HEK293 (cell line): ENCODE measurements around the gene STOX1.
A peak's percentile ranks its signal among the peaks of the same experiment; 100 is the strongest.

Source experiments
- CTCF ChIA-PET: fragments of 350-600 bp; formaldehyde crosslinking; extraction: SDS; loops from one replicate; lab custom pipeline; 2021; ENCODE audit warnings: antibody characterized with exemption; lab: Yijun Ruan, JAX
- POLR2A ChIA-PET: fragments of 300-600 bp; formaldehyde crosslinking; extraction: SDS; loops from one replicate; lab custom pipeline; 2020; ENCODE audit warnings: antibody characterized with exemption, inconsistent platforms; lab: Yijun Ruan, JAX
- H3K27ac ChIP-seq: fragments of 200-500 bp; sonication (Bioruptor generic); 2 replicates; pipeline ENCODE4 v1.5.1; 2014; ENCODE audit warnings: low read depth, low read length, control low read depth, inconsistent platforms; ENCODE audit errors: extremely low read depth
- H3K36me3 ChIP-seq, 2 experiments: fragments of 200-500 bp in 1 of 2; sonication (Bioruptor generic) in 1 of 2; 1 replicate in 1 of 2; 2 replicates in 1 of 2; pipeline ENCODE4 v1.5.1; 2014 to 2017; ENCODE audit warnings: inconsistent platforms in 2 of 2, low read length in 2 of 2; ENCODE audit not compliant: control insufficient read depth in 2 of 2, insufficient read depth in 1 of 2
- H3K4me1 ChIP-seq: fragments of 200-500 bp; sonication (Bioruptor generic); 2 replicates; pipeline ENCODE4 v1.5.1; 2014; ENCODE audit warnings: mild to moderate bottlenecking, low read length, inconsistent platforms; ENCODE audit not compliant: control insufficient read depth, insufficient read depth
- H3K4me3 ChIP-seq: 2 replicates; pipeline ENCODE4 v1.5.1; 2011; ENCODE audit warnings: low read depth, mild to moderate bottlenecking, control low read depth, low read length, moderate library complexity
- H3K9me3 ChIP-seq: fragments of 200-500 bp; sonication (Bioruptor generic); 2 replicates; pipeline ENCODE4 v1.5.1; 2014; ENCODE audit warnings: low read depth, low read length, inconsistent platforms; ENCODE audit not compliant: control insufficient read depth, insufficient read depth
- BCL11A ChIP-seq: fragments of 450-650 bp; formaldehyde crosslinking; IDR thresholded peaks from 2 replicates; pipeline ENCODE4 v1.5.1; 2016; ENCODE audit warnings: low read depth, missing biosample characterization, missing genetic modification characterization
- CTCF ChIP-seq: fragments of 450-650 bp; formaldehyde crosslinking; IDR thresholded peaks from 2 replicates; pipeline ENCODE4 v1.5.1; 2016; ENCODE audit warnings: missing biosample characterization, missing genetic modification characterization
- FEZF1 ChIP-seq: fragments of 450-650 bp; formaldehyde crosslinking; IDR thresholded peaks from 2 replicates; pipeline ENCODE4 v1.5.1; 2016; ENCODE audit warnings: missing biosample characterization, missing genetic modification characterization
- GLI4 ChIP-seq: fragments of 450-650 bp; formaldehyde crosslinking; IDR thresholded peaks from 2 replicates; pipeline ENCODE4 v1.5.1; 2016; ENCODE audit warnings: missing biosample characterization, missing genetic modification characterization
- GLIS1 ChIP-seq: fragments of 450-650 bp; formaldehyde crosslinking; IDR thresholded peaks from 2 replicates; pipeline ENCODE4 v1.5.1; 2016; ENCODE audit warnings: missing biosample characterization, missing genetic modification characterization
- KLF17 ChIP-seq: fragments of 450-650 bp; formaldehyde crosslinking; IDR thresholded peaks from 2 replicates; pipeline ENCODE4 v1.5.1; 2016; ENCODE audit warnings: missing biosample characterization, missing genetic modification characterization
- KLF8 ChIP-seq: fragments of 450-650 bp; formaldehyde crosslinking; IDR thresholded peaks from 2 replicates; pipeline ENCODE4 v1.5.1; 2016; ENCODE audit warnings: missing biosample characterization, missing genetic modification characterization
- RBAK ChIP-seq: fragments of 450-650 bp; formaldehyde crosslinking; IDR thresholded peaks from 2 replicates; pipeline ENCODE4 v1.5.1; 2016; ENCODE audit warnings: missing biosample characterization, missing genetic modification characterization
- REST ChIP-seq: fragments of 450-650 bp; formaldehyde crosslinking; IDR thresholded peaks from 2 replicates; pipeline ENCODE4 v1.5.1; 2016; ENCODE audit warnings: missing biosample characterization, missing genetic modification characterization
- SALL2 ChIP-seq: fragments of 450-650 bp; formaldehyde crosslinking; IDR thresholded peaks from 2 replicates; pipeline ENCODE4 v1.5.0; 2017; ENCODE audit warnings: missing biosample characterization, mild to moderate bottlenecking, missing genetic modification characterization, borderline replicate concordance
- ZBTB44 ChIP-seq: fragments of 450-650 bp; IDR thresholded peaks from 2 replicates; pipeline ENCODE4 v1.5.1; 2018; ENCODE audit warnings: missing biosample characterization, mild to moderate bottlenecking, missing genetic modification characterization
- ZFP37 ChIP-seq: fragments of 450-650 bp; formaldehyde crosslinking; IDR thresholded peaks from 2 replicates; pipeline ENCODE4 v1.5.1; 2016; ENCODE audit warnings: missing biosample characterization, missing genetic modification characterization
- ZNF121 ChIP-seq: fragments of 450-650 bp; formaldehyde crosslinking; IDR thresholded peaks from 2 replicates; pipeline ENCODE4 v1.5.1; 2016; ENCODE audit warnings: missing biosample characterization, missing genetic modification characterization
- ZNF132 ChIP-seq: fragments of 450-650 bp; formaldehyde crosslinking; IDR thresholded peaks from 2 replicates; pipeline ENCODE4 v1.5.1; 2017; ENCODE audit warnings: missing biosample characterization, missing genetic modification characterization, borderline replicate concordance
- ZNF146 ChIP-seq: fragments of 450-650 bp; formaldehyde crosslinking; IDR thresholded peaks from 2 replicates; pipeline ENCODE4 v1.5.1; 2016; ENCODE audit warnings: missing biosample characterization, missing genetic modification characterization
- ZNF2 ChIP-seq: fragments of 450-650 bp; formaldehyde crosslinking; IDR thresholded peaks from 2 replicates; pipeline ENCODE4 v1.5.1; 2016; ENCODE audit warnings: missing biosample characterization, missing genetic modification characterization
- ZNF248 ChIP-seq: fragments of 450-650 bp; formaldehyde crosslinking; IDR thresholded peaks from 2 replicates; pipeline ENCODE4 v1.5.1; 2017; ENCODE audit warnings: missing biosample characterization, missing genetic modification characterization
- ZNF580 ChIP-seq: fragments of 450-650 bp; formaldehyde crosslinking; IDR thresholded peaks from 2 replicates; pipeline ENCODE4 v1.5.1; 2016; ENCODE audit warnings: missing biosample characterization, missing genetic modification characterization
- ZNF654 ChIP-seq: fragments of 450-650 bp; formaldehyde crosslinking; IDR thresholded peaks from 2 replicates; pipeline ENCODE4 v1.5.1; 2016; ENCODE audit warnings: low read depth, missing biosample characterization, missing genetic modification characterization
- ZNF747 ChIP-seq: fragments of 450-650 bp; formaldehyde crosslinking; IDR thresholded peaks from 2 replicates; pipeline ENCODE4 v1.5.1; 2016; ENCODE audit warnings: missing biosample characterization, missing genetic modification characterization
- ZNF837 ChIP-seq: fragments of 450-650 bp; formaldehyde crosslinking; IDR thresholded peaks from 2 replicates; pipeline ENCODE4 v1.5.1; 2016; ENCODE audit warnings: missing biosample characterization, missing genetic modification characterization
- ZNF843 ChIP-seq: fragments of 450-650 bp; formaldehyde crosslinking; IDR thresholded peaks from 2 replicates; pipeline ENCODE4 v1.5.1; 2016; ENCODE audit warnings: missing biosample characterization, missing genetic modification characterization
- ZSCAN16 ChIP-seq: fragments of 450-650 bp; formaldehyde crosslinking; IDR thresholded peaks from 2 replicates; pipeline ENCODE4 v1.5.1; 2016; ENCODE audit warnings: missing biosample characterization, missing genetic modification characterization
- ZSCAN5A ChIP-seq: fragments of 450-650 bp; formaldehyde crosslinking; IDR thresholded peaks from 2 replicates; pipeline ENCODE4 v1.5.1; 2016; ENCODE audit warnings: missing biosample characterization, missing genetic modification characterization

The STOX1 gene, protein sequence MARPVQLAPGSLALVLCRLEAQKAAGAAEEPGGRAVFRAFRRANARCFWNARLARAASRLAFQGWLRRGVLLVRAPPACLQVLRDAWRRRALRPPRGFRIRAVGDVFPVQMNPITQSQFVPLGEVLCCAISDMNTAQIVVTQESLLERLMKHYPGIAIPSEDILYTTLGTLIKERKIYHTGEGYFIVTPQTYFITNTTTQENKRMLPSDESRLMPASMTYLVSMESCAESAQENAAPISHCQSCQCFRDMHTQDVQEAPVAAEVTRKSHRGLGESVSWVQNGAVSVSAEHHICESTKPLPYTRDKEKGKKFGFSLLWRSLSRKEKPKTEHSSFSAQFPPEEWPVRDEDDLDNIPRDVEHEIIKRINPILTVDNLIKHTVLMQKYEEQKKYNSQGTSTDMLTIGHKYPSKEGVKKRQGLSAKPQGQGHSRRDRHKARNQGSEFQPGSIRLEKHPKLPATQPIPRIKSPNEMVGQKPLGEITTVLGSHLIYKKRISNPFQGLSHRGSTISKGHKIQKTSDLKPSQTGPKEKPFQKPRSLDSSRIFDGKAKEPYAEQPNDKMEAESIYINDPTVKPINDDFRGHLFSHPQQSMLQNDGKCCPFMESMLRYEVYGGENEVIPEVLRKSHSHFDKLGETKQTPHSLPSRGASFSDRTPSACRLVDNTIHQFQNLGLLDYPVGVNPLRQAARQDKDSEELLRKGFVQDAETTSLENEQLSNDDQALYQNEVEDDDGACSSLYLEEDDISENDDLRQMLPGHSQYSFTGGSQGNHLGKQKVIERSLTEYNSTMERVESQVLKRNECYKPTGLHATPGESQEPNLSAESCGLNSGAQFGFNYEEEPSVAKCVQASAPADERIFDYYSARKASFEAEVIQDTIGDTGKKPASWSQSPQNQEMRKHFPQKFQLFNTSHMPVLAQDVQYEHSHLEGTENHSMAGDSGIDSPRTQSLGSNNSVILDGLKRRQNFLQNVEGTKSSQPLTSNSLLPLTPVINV

DNA sequence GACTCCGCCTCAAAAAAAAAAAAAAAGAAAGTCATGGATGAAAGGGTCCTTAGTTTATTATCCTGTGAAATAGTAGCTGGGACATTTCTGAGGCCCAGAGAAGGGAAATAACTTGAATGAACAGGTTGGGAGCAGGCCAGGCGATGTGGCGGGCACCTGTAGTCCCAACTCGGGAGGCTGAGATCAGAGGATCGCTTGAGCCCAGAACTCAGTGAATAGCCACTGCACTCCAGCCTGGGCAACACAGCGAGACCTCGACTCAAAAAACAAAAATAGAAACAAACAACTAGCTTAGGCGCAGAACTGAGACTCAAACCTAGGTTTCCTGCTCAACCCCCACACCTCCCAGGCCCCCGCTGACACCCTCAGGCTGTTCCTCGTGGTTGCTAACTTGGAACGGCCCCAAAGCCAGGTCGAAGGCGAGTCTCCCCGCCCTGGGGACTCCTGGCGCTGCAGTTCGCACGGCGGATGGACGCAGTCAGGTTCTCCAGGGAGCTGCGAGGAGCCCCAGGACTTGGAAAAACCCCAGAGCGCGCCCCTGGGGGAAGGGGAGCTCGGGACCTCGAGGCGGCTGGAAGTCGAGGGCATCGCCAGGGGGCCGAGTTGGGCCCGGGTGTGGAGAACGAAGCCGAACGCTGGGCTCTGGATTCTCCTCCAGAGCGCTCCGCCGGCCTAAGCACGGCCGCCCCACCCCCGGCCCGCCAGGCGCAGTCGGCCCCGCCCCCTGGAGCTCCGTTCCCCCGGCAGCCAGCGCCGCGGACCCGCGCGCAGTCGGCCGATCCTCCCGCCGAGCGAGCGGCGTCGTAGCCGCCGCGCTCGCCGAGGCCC is at the start of gene STOX1:
Gene STOX1 (plus strand): TSS at position 768 of the 828 bp plus-strand sequence. CDS start 93 bp downstream, outside the sequence.
- POLR2A ChIA-PET = interaction anchor here (0.5 to 2.4 kb wide), 22 partner anchors 8 to 505 kb away, joined by 3 to 14 read pairs (median 4); partner anchors contain the start of genes DDX50, HNRNPH3 and TET1
- Histone ChIP-seq H3K4me1 (peaks cover 3% of the 10 kb centered on the region; the same call in 1 of the 2 replicates), H3K4me3 (peak within 1 kb of the TSS; percentile 63), H3K27ac (peak within 1 kb of the TSS; percentile 84), H3K36me3 (no peaks in the 10 kb centered on the region), H3K9me3 (no peaks in the 10 kb centered on the region)
- CTCF ChIA-PET = interaction anchor here (0.6 to 1.2 kb wide), 7 partner anchors 13 to 626 kb away, joined by 3 to 4 read pairs (median 3); no protein-coding TSS in a partner anchor
- TF ChIP-seq ZNF837 = no peak
- peak; percentile 99 for TF ChIP-seq ZNF121
- no peak for TF ChIP-seq ZNF747 (tag by site-specific recombination)
- no peak for TF ChIP-seq ZFP37
- TF ChIP-seq ZBTB44 (tag by site-specific recombination) = no peak
- peak; percentile 87 for TF ChIP-seq ZNF2 (tag by site-specific recombination)
- TF ChIP-seq ZNF654 (tag by site-specific recombination) = no peak
- no peak for TF ChIP-seq ZNF132
- TF ChIP-seq FEZF1 (tag by site-specific recombination) = no peak
- TF ChIP-seq ZNF146 (tag by site-specific recombination) = no peak
- peak; percentile 67; the same call in 1 of the 2 replicates for TF ChIP-seq KLF17 (tag by site-specific recombination)
- TF ChIP-seq ZNF580 (tag by site-specific recombination) = no peak
- peak; percentile 46; the same call in 1 of the 2 replicates for TF ChIP-seq KLF8
- no peak for TF ChIP-seq BCL11A (tag by site-specific recombination)
- TF ChIP-seq GLIS1 (tag by site-specific recombination) = peak; percentile 90
- no peak for TF ChIP-seq ZSCAN16
- TF ChIP-seq CTCF (tag by site-specific recombination) = peak; percentile 81
- no peak for TF ChIP-seq ZNF843 (tag by site-specific recombination)
- no peak for TF ChIP-seq GLI4
- TF ChIP-seq ZNF248 (tag by site-specific recombination) = no peak
- no peak for TF ChIP-seq RBAK (tag by site-specific recombination)
- TF ChIP-seq REST (tag by site-specific recombination) = no peak
- no peak for TF ChIP-seq SALL2 (tag by site-specific recombination)
- TF ChIP-seq ZSCAN5A (tag by site-specific recombination) = no peak
